Measurements from ENCODE around the gene RNF123.
"Not testable (repeated sequence)": the region's sequence is repeated elsewhere in the genome, so short reads cannot be mapped to it uniquely, and the experiment has no call there.

RNF123 gene

DNA sequence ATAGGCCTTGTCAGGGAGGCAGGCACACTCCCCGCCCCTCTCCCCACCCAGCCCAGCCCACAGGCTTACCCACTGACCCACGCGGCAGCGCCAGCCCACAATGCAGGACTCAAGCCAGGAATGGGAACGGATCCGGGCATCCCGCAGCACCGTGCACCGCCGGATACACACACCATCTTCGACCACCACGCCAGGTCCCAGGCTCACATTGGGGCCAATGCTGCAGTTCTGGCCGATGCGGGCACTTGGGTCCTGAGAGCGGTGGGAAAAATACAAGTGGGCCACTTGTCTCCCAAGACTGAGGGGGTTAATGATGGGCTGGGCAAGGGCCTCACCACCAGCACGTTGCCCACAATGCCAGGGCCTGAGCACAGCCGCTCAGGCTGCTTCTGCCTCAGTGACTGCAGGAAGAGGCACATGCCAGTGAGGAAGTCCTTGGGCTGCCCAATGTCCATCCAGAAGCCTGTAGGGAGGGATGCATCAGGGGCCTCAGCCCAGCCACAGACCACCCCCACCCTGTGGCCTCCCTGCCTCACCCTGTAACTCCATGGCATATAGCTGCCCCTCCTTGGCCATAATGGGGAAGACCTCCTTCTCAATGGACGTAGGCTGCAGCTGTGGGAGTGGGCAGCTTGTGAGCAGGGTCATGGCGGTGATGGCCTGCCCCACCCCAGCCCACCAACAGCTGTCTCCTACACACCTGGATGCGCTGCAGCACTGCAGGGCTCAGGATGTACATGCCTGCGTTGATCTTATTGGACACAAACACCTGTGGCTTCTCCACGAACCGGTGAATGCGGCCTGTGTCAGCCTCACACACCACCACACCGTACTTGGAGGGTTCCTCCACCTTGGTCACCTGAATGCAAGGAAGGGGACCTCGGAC is 32.8 kb downstream of the RNF123 start:
- no peak for DNase-seq

DNA sequence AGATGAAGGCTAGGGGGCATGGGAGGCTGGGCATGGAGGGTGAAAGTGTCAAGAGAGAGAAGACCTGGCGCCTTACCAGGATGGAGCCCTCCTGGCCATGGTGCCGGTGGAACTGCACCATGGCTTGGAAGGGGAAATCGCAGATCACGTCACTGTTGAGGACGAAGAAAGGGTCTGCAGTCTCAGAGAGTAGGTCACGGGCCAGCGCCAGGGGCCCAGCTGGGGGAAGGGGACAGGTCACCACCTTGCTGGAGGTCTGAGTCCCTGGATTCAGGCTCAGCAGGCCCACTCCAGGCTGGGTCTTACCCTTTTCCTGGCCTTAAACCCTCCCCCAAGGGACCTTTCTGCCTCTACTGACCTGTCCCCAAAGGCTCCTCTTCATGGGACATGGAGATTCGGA is 33.5 kb downstream of the RNF123 start:
- no peak for DNase-seq

DNA sequence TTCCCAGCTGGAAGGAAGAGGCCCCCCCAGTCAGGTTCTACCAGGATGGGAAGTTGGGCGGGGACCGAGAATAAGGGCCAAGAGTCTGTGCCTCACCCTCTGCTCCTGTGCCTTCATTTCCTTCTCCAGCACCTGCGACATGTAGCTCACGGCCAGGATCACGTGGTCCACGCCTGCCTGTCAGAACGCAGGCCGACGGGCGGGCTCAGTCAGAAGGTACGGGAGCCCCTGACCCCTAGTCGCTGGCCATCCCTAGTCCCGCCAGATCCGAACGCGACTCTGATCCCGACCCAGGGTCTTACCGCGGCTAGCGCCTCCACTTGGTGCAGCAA is 33.9 kb downstream of the RNF123 start:
- DNase-seq, result peak; percentile 3 to 65 (median 50)

DNA sequence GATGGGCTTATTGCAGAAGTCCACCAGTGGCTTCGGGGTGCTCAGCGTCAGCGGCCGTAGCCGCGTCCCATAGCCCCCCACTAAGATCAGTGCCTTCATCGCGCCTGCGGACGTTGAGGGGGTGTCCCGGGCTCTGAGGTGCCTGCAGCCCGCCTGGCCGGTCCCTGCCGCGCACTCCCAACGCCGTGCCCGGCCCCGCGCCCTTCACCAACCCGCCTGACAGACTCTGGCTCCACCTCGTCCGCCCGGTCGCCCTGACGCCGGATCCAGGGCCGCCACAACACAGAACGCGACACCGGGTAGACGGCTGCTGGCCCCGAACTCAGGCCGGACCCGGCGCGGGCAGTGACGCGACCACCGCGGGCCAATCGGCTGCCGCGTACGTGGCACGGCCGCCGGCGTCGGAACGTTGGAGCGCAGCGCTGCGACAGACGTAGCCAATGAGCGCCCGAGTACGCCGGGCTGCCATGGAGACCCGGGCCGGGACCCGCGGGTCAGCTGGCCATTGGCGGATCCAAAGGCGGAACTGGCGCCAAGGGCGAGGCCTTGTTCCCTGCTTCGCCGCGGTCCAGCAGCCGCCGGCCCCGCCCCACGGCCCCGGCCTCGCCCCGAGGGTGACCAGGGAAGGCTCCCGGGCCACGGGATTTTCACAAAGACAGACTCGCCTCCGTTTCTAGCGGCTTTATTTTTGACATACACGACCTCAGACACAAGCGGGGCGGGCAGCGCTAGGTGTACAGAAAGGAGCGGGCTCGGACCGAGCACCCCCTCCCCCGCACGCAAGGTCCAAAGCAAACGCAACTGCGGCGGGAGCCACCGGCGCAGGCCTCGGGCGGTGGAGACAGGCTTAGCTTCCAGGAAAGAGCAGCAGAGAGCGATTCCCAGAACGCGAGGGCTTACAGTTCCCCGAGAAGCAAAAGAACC is 34.5 kb downstream of the RNF123 start, which contains the start of gene GMPPB:
Gene GMPPB (minus strand): TSS at position 324 of the 924 bp plus-strand sequence. CDS start 225 bp downstream, at position 99.
- peak; percentile 90 to 95 (median 92) for DNase-seq

DNA sequence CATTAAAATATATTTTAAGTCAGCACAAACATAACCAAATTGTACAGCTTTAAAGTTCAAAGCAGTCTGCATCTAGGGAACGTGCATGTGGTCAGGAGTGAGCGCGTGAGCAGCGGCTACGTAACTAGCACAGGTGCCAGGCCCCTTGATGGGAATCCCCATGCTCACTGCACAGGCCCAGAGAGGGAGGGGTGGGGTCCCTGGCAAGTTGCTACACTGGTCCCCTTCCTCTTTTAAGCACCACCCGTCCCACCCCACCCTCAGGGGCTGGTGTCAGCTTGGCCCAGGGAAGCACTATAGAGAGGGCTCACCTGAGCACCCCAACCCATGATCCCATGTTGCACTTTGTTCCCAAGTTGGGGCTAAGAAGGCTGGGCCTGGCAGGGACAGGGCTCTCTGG is 35.2 kb downstream of the RNF123 start:
- no peak for DNase-seq

DNA sequence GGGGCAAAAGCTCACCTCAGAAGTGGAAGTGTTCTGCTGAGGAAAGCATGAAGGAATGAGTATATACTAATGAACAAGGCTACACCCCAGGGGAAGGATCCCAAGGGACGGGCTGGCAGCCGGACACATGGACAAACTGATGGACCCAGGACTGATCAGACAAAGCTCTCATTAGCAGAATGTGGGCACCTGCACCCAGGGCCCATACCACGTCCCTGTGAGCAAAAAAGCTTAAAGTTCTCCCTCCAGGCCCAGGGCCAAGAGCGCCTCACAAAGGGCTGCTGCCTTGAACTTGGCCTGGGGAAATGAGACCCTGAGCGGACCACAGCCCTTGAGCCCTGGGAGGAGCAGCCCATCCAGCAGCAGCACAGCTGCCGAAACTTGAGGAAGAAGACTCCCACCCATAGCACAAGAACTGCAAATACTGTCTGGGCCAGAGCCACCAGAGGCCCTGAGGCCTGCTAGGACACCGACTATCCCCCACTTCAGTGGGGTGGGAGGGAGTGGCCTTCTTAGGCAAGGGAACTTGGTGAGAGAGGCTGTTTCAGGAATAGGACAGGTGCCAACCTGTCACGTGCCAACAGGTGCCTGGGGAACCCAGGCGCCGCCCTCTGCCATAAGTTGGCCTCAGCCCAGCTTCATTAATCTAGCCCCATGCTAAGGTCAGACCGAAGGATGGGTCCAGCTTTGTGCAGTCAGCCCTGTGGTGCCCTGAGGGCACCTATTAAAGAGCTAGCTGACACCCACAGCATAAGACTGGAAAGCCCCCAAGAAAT is 36.7 kb downstream of the RNF123 start:
- no peak for DNase-seq

DNA sequence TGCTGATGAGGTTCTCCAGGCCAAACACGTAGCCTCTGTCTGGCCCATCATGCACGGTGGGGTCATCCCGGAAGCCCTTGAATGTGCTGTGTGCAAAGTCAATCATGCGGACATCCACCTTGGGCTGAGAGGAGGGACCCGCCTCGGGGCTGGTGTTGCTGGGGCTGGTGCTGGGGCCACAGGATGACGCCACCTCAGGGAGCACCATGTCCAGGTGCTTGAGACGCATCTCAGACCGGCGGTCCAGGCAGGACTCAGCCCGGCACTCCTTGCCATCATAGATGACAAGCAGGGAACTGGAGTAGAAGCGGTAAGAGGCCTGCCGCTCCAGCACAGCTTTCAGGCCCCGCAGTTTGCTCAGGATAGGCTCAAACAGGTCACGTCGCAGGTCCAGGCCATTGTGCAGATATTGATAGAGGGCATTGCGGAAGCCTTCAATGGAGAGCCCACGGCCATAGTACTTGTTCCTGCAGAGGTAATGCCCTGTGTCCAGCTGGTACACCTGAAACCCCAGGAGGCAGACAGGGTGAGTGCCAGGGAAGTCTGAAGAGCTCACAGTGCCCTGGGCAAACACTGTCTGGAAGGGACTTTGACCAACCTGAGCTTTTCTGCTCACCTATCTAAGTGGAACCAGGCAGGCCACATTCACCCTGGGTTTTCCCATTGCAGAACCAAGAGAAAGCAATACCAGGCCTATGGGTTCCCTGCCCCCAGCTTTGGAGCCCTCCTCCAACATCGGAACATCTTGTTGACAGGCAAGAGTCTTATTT is 38.0 kb downstream of the RNF123 start:
- no peak for DNase-seq

DNA sequence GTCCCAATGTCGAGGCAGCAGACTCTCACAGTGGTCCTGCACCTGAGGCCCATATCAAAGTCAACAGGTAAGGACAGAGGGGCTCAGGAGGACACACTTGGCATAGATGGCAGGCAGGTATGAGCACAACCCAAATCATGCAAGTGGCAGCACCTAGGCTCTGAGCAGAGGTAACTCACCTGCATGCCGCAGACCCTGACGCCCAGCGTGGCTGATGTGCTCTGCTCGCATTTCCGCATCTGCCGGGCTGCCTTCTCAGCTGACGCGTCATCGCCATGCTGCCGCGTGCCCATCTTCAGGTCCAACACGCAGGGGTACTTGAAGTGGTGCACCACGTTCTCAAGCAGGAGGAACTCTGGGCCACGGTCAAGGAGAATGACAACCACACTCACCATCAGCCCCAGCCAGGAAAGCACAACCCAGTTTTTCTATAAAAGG is 38.6 kb downstream of the RNF123 start:
- no peak for DNase-seq

DNA sequence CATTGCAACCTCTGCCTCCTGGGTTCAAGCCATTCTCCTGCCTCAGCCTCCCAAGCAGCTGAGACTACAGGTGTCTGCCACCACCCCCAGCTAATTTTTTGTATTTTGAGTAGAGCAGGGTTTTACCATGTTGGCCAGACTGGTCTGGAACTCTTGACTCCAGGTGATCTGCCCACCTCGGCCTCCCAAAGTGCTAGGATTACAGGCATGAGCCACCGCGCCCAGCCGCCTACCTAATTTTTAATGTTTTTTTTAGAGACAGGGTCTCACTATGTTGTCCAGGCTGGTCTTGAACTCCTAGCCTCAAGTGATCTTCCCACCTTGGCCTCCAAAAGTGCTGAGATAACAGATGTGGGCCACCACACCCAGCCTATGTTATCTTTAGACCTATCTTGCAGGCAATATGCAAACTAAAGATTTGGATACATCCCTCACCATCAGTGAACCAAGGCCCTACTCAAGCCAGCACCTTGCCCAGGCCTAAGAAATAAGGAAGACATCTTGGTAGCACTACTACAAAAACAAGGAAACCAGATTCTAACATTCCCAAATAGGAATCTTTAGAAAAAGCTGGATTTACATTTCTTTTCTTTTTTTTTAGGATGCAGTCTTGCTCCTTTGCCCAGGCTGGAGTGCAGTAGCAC is 40.7 kb downstream of the RNF123 start:
- DNase-seq, result no peak

DNA sequence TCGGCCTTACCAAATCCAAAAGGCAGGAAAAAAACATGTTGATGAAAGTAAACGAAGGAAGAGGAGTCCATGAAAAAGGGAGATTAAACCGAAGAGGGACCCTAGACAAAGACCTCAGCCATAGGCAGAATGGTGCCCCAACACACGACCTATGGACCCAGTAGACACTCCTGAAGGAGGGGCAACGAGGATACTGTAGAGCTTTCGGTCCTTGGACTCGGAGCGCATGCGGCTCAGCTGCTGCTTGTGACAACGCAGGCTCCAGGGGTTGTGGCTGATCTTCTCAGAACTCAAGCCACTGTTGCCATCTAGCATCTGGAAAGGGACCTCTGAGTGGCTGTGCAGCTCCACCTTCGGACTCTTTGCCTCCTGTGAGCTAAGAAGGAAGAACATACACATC is 43.2 kb downstream of the RNF123 start:
- no peak for DNase-seq

DNA sequence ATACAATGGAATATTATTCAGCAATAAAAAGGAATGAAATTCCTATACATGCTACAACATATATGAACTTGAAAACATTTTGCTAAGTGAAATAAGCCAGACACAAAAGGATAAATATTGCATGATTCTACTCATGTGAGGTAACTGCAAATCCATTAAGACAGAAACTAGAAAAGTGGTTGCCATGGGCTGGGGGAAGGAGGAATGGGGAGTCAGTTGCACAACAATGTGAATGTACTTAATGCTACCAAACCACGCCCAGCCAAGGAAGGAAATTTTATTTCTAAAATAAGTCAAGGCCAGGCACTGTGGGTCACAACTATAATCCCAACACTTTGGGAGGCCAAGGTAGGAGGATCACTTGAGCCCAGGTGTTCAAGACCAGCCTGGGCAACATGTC is 44.2 kb downstream of the RNF123 start:
- DNase-seq, result no peak

DNA sequence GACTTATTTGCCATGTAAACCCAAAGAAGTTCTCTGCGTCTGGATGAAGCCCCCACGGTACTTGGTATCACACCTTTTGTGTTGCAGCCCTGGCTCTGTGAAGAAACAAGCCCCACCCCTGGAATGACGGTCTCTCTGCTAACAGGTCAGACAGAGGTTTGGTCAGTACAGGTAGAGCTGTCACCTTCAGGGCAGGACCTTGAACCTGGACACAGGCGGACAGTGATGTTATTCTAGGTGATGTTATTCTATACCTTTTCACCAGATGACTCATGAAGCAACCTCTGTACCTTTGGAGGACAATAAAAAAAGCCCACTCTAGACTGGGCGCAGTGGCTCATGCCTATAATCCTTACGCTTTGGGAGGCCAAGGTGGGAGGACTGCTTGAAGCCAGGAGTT is 45.4 kb downstream of the RNF123 start:
- DNase-seq, result no peak

DNA sequence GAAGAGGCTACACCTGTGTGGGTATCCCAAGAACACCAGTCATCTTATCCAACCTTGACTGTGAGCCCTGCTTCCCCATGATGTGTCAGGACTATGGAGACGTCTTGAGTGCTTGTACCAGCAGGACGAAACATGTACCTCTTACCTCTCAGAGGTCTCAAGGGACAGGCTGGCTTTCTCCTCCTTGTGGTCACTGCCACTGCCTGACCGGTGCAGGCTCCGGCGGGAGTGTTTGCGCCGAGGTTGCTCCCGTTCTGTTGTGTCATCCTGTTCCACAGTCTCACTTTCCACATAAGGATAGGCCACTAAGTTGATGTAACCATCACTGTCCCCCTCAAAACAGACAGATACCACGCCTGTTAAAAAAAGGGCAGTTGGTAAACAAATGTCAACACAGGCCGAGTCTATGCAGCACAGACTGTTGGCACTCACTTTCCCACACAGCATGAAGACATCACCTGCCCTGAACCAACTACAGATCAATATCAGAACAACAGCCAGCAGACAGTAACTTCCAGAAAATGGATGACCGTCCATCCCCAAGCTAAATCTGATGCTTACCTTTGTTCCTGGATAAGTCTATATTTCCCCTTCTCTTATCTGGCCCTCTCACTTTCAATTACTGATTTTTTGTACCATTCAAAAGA is 48.8 kb downstream of the RNF123 start:
- no peak for DNase-seq

DNA sequence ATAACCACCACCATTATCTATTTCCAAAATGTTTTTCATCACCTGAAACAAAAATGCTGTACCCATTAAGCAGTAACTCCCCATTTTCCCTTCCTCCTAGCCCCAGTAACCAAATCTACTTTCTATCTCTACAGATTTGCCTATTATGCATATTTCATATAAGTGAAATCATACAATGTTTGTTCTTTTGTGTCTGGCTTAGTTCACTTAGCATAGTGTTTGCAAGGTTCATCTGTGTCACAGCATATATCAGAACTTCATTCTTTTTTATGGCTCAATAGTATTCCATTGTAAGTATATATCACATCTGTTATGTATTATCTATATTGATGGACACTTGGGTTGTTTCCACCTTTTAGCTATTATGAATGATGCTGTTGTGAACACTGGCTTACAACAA is 51.1 kb downstream of the RNF123 start:
- no peak for DNase-seq

DNA sequence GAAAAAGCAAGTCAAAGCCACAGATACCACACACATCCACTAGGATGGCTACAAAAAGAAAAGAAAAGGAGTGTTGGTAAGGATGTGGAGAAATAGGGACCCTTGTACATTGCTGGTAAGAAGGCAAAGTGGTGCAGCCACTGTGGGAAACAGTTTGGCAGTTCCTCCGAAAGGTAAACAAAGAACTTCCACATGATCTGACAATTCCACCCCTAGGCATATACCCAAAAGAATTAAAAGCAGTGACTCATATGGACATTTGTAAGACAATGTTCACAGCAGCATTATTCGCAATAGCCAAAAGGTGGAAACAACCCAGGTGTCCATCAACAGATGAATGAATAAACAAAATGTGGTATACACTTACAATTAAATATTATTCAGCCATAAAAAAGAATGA is 56.6 kb downstream of the RNF123 start:
- peak in 1 of 3 experiments; percentile 2 for DNase-seq

DNA sequence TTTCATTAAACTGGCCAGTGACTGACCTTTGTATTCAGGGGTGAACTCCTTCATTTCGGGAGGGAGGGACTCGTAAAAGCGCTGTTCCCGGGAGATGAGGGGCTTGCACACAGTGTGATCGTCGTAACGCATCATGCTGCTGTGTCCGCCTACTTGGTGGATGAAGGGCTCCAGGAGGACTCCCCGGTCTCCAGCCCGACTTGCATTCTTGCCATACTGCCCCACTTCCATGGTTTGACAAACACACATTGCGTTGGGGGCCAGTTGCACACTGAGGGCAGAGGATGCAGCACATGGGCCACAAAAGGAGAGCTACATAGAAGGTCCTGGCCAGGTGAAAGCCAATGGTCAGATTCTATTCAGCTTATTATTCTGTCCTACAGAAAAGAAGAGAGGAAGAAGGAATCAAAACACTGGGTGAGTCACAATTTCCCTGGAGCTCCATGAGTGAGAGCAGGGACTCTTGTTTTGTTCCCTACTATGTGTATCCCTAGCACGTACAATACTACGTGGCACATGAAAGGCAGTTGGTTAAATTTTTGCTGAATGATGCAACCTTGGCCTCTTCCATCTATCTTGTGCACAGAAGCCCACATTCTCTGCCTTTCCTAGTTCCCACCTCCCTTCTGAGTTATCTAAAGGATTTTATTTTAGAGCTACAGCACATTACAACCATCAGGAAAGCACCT is 58.6 kb downstream of the RNF123 start:
- no peak for DNase-seq

DNA sequence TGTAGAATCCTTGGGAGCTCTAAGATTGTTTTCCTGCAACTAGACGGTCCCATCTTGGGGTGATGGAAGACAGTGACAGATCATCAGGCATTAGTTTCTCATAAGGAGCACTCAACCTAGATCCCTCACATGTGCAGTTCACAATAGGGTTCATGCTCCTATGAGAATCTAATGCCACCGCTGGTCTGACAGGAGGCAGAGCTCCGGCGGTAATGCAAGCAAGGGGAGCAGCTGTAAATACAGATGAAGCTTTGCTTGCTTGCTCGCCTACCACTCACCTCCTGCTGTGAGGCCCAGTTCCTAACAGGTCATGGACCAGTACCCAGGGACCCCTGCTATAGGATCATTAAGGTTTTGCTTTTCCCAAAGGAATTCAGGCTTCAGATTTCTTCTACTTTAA is 59.5 kb downstream of the RNF123 start:
- not testable (repeated sequence) for DNase-seq

DNA sequence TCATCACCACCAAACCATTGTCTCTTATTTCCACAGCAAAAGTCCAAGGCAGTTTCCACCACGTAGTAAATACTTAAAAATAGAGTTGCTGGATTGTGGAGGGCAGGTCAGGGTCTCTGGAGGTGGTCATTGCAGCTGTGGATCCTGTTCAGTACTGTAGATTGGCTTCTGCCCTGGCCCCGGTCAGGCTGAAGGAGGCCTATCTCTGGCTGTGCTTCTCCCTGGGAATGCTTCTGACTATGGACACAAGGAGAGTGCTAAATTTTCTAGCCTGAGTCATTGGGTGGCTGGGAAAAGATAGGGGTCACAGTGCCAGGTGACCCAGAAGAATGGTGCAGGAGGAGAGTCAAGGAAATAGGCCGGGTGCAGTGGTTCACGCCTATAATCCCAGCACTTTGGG is 60.7 kb downstream of the RNF123 start:
- DNase-seq, result no peak

DNA sequence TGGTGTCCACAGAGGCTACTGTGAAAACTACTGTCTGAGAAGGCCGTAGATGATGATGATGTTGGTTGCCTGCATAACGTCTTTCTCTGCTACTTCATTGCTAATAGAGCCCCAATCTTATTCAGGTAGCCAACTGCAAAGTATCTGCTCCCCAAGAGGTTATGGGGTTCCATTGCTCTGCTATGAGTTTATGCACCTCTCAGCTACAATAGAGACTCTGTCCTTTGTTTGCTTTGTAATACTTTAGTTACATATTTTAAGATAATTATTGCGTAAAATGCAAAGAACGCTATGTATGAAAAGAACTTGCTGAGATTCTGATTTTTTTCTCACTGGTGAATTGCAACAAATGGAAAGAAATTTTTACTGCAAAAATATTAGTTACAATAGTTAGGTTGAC is 62.1 kb downstream of the RNF123 start:
- DNase-seq, result no peak

DNA sequence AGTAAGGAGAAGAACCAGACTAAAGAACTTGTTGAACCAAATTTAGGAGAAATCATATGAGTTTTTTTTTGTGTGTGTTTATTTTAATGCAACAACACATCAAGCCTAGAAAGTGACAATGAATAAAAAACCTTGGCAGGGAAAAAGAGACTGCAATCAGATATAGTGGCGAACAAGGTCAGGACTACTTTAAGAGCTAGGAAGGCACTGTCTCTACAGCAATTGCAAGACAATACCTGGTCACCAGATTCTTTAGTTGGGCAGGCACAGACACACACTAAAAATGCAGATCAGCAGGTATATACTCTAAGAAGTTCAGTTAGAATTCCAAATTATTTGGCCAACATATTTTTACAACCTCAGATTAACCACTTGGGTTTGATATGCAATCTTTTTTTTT is 65.2 kb downstream of the RNF123 start:
- DNase-seq, result no peak

DNA sequence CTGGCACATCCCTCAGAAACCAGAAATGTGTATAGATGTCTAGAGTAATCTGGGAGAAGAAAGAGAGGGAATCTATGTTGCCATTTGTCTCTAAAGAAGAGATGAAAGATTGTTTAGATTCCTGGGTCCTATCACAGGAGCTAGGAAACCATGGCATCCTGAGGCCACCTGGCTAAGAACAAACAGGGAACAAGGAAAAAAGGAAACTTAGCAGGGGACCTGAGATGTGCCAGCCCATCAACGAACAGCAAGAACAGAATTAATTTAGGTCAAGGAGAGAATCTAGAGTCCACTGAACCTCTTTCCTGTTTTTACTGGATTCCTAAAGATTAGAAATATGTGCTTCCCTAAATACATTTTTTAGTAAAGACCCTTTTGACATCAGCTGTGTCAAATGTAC is 66.7 kb downstream of the RNF123 start:
- no peak for DNase-seq

Measured in NCI-H1417 (cell line).